Stimulated activated naive CD8-positive, alpha-beta T cell treated with anti-CD3 and anti-CD28 coated beads, Interleukin-15, amount 100 ng/mL, for 72 hours (primary cell): Measurements from ENCODE around the gene MCM5.

Experiments used
- ATAC-seq: fragments of 150-1000 bp; cut with Tn5 transposase; 2 replicates; pipeline ENCODE4 v1.10.0; 2021; ENCODE audit warnings: mild to moderate bottlenecking, moderate library complexity
- DNase-seq, 2 donors: peaks; one replicate each; pipeline ENCODE4 v3.0.0; 2021 to 2022
- H3K27ac Mint-ChIP-seq, 2 donors: one replicate each; pipeline ENCODE4 v1.8.0; 2022; ENCODE audit warnings: mild to moderate bottlenecking in 2 of 2, mixed read lengths in 2 of 2, moderate library complexity in 2 of 2
- H3K27me3 Mint-ChIP-seq: one replicate; pipeline ENCODE4 v1.8.0; 2022; ENCODE audit warnings: mixed read lengths
- H3K4me1 Mint-ChIP-seq: one replicate; pipeline ENCODE4 v1.8.0; 2022; ENCODE audit warnings: mild to moderate bottlenecking, mixed read lengths
- H3K4me3 Mint-ChIP-seq, 2 donors: one replicate each; pipeline ENCODE4 v1.8.0; 2022; ENCODE audit warnings: mild to moderate bottlenecking in 2 of 2, mixed read lengths in 2 of 2, moderate library complexity in 1 of 2
- H3K9me3 Mint-ChIP-seq, 2 donors: one replicate each; pipeline ENCODE4 v1.8.0; 2022; ENCODE audit warnings: mixed read lengths in 2 of 2

MCM5 gene

GRCh38 chr22:35409783-35410662 lies 10.1 kb downstream of the MCM5 start:
- Mint-ChIP-seq H3K4me3 (no peak overlapping the region), H3K4me1 (peaks cover 49% of the 10 kb centered on the region)
- ATAC-seq, result peak; percentile 87

DNA sequence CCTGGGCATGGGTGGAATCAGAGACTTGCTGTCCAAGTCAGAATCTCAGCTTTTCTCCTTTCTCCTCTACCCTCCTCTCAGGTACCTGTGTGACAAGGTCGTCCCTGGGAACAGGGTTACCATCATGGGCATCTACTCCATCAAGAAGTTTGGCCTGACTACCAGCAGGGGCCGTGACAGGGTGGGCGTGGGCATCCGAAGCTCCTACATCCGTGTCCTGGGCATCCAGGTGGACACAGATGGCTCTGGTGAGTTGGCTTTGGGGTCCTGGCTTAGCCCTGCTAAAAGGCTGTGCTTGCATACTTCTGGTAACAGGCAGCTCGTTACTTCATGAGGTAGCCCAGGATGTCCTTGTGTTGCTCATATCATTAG lies 10.7 kb downstream of the MCM5 start:
- Mint-ChIP-seq H3K4me1 (peaks cover 49% of the 10 kb centered on the region), H3K9me3 (no peaks in the 10 kb centered on the region), H3K27ac (peak overlapping the region in 1 of 2 donors; percentile 89), H3K4me3 (no peak overlapping the region), H3K27me3 (no peaks in the 10 kb centered on the region)
- no peak for ATAC-seq
- no peak for DNase-seq

More at GRCh38 chr22:35409783-35410662, 10.1 kb downstream of the MCM5 start:
- peak; percentile 8 to 41 for DNase-seq
- Mint-ChIP-seq H3K9me3 (no peaks in the 10 kb centered on the region), H3K27ac (peak overlapping the region; percentile 69 to 89), H3K27me3 (no peaks in the 10 kb centered on the region)

- Mint-ChIP-seq H3K27me3 (no peaks in the 10 kb centered on the region), H3K4me1 (peaks cover 49% of the 10 kb centered on the region), H3K27ac (peak overlapping the region in 1 of 2 donors; percentile 8), H3K9me3 (no peaks in the 10 kb centered on the region), H3K4me3 (no peak overlapping the region)
- ATAC-seq (no peak), DNase-seq (no peak)
These were observed 11.2 kb downstream of the MCM5 start for GRCh38 chr22:35411102-35411501.

DNA sequence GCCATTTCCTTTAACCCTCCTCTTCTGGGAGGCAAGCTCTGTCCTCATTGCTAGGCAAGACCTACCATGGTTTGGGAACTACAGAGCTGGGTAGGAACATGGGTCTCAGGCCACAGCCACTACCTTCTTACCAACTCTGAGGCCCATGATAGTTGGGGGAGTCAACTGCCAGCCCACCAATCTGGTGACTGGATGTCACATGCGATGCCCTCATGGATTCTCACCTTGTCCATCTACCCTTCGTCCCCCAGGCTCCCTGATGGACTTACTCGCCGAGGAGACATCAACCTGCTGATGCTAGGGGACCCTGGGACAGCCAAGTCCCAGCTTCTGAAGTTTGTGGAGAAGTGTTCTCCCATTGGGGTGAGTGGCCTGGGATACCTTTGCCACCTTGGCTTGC lies 13.7 kb downstream of the MCM5 start:
- peaks cover 25% of the 10 kb centered on the region for H3K4me1 Mint-ChIP-seq
- DNase-seq, result no peak
- no peak overlapping the region for H3K4me3 Mint-ChIP-seq
- no peak for ATAC-seq
- H3K27ac Mint-ChIP-seq, result peak overlapping the region in 1 of 2 donors; percentile 69
- no peaks in the 10 kb centered on the region for H3K27me3 Mint-ChIP-seq
- H3K9me3 Mint-ChIP-seq, result no peaks in the 10 kb centered on the region

- no peak for ATAC-seq
- no peaks in the 10 kb centered on the region for H3K27me3 Mint-ChIP-seq
These were observed 17.7 kb downstream of the MCM5 start for GRCh38 chr22:35417606-35418005.

DNA sequence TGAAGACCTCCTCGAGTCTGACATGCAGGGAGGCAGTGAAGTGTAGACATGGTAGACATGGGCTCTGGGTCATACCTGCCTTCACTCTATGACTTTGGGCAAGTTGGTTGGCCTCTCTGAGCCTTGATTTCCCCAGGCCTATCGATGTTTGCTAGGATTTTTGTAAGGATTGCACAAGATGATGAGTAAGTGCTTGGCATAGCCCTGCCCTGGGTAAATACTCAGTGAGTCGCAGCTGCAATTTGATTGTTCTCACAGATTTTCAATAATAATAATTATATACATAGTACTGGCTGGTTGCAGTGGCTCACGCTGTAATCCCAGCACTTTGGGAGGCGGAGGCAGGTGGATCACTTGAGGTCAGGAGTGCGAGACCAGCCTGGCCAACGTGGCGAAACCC lies 18.1 kb downstream of the MCM5 start:
- Mint-ChIP-seq H3K4me3 (no peak overlapping the region), H3K9me3 (no peaks in the 10 kb centered on the region), H3K4me1 (peaks cover 5% of the 10 kb centered on the region), H3K27ac (peak overlapping the region in 1 of 2 donors; percentile 48), H3K27me3 (no peaks in the 10 kb centered on the region)
- ATAC-seq (no peak), DNase-seq (no peak)

More at GRCh38 chr22:35417606-35418005, 17.7 kb downstream of the MCM5 start:
- no peak for DNase-seq
- no peak overlapping the region for H3K4me3 Mint-ChIP-seq
- no peak overlapping the region for H3K27ac Mint-ChIP-seq
- H3K4me1 Mint-ChIP-seq, result peaks cover 5% of the 10 kb centered on the region
- no peaks in the 10 kb centered on the region for H3K9me3 Mint-ChIP-seq

GRCh38 chr22:35418731-35419130 lies 18.8 kb downstream of the MCM5 start:
- H3K27me3 Mint-ChIP-seq, result no peaks in the 10 kb centered on the region
- ATAC-seq (no peak), DNase-seq (no peak)
- peaks cover 5% of the 10 kb centered on the region for H3K4me1 Mint-ChIP-seq
- H3K4me3 Mint-ChIP-seq, result no peak overlapping the region
- no peaks in the 10 kb centered on the region for H3K9me3 Mint-ChIP-seq
- H3K27ac Mint-ChIP-seq, result no peak overlapping the region

DNA sequence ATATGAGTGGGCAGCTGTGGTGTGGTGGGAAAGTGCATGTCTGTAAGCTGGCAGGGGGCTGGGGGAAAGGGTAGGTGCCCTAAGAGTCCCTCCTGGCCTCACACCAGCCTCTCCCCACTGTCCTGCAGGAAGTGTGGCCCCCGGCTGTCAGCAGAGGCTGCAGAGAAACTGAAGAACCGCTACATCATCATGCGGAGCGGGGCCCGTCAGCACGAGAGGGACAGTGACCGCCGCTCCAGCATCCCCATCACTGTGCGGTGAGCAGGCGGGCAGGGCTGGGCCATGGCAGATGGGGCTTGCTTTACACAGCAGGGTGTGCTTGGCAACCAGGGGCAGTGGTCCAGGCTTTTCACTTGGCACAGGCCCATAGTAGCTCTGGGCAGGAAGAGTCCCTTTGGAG lies 19.8 kb downstream of the MCM5 start:
- Mint-ChIP-seq H3K27me3 (no peaks in the 10 kb centered on the region), H3K4me3 (no peak overlapping the region), H3K27ac (peak overlapping the region in 1 of 2 donors; percentile 89), H3K9me3 (no peaks in the 10 kb centered on the region), H3K4me1 (peaks cover 12% of the 10 kb centered on the region)
- DNase-seq, result no peak
- ATAC-seq, result no peak

- Mint-ChIP-seq H3K27ac (peak overlapping the region in 1 of 2 donors; percentile 12), H3K4me3 (no peak overlapping the region), H3K4me1 (peaks cover 15% of the 10 kb centered on the region), H3K9me3 (no peaks in the 10 kb centered on the region), H3K27me3 (no peaks in the 10 kb centered on the region)
- ATAC-seq (no peak), DNase-seq (no peak)
These were observed 21.2 kb downstream of the MCM5 start for GRCh38 chr22:35421121-35421520.

GRCh38 chr22:35422145-35422544 lies 22.2 kb downstream of the MCM5 start:
- Mint-ChIP-seq H3K27ac (peak overlapping the region in 1 of 2 donors; percentile 9), H3K27me3 (no peaks in the 10 kb centered on the region), H3K9me3 (no peaks in the 10 kb centered on the region), H3K4me1 (peaks cover 15% of the 10 kb centered on the region), H3K4me3 (no peak overlapping the region)
- DNase-seq, result no peak
- ATAC-seq, result no peak

DNA sequence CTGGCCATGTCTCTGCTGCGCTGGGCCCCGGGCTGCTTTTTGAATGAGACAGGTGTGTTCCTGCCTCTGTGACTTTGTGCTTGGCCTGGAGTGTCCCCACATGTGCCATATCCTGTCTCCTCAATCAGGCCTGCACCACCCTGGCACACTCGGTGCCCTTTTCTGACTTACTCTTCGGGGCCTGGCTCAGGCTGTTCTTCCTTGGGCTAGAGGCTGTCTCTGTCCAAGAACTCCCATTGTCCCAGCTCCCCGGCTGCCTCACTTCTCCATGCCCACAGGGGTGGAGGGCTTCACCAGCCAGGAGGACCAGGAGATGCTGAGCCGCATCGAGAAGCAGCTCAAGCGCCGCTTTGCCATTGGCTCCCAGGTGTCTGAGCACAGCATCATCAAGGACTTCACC lies 23.0 kb downstream of the MCM5 start:
- peaks cover 15% of the 10 kb centered on the region for H3K4me1 Mint-ChIP-seq
- no peak overlapping the region for H3K4me3 Mint-ChIP-seq
- no peaks in the 10 kb centered on the region for H3K27me3 Mint-ChIP-seq
- H3K27ac Mint-ChIP-seq, result peak overlapping the region in 1 of 2 donors; percentile 16
- DNase-seq, result no peak
- no peaks in the 10 kb centered on the region for H3K9me3 Mint-ChIP-seq
- no peak for ATAC-seq

GRCh38 chr22:35424081-35424480 lies 24.1 kb downstream of the MCM5 start:
- no peaks in the 10 kb centered on the region for H3K27me3 Mint-ChIP-seq
- DNase-seq (no peak), ATAC-seq (no peak)
- H3K9me3 Mint-ChIP-seq, result no peaks in the 10 kb centered on the region
- H3K4me3 Mint-ChIP-seq, result no peak overlapping the region
- peak overlapping the region in 1 of 2 donors; percentile 76 for H3K27ac Mint-ChIP-seq
- peaks cover 15% of the 10 kb centered on the region for H3K4me1 Mint-ChIP-seq

DNA sequence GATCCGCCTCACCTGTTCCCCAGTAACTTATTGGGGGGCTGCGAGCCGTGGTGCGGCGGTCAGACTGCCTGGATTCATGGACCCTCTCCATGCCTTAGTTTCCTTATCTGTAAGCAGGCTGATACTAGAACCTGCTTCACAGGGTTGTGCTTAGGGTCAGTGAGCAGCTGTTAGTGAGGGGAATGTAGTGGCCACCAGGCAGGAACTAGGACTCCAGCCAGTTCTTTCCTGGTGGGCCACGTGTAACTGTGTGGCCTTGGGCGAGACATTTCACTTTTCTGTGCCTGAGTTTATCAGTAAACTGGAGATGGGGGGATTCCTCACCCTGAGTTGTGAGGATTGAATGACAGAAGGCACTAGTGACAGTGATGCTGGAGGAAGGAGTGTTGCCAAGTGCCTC lies 24.8 kb downstream of the MCM5 start:
- DNase-seq (no peak), ATAC-seq (no peak)
- H3K4me3 Mint-ChIP-seq, result no peak overlapping the region
- peaks cover 21% of the 10 kb centered on the region for H3K4me1 Mint-ChIP-seq
- H3K9me3 Mint-ChIP-seq, result no peaks in the 10 kb centered on the region
- H3K27ac Mint-ChIP-seq, result peak overlapping the region in 1 of 2 donors; percentile 95
- no peaks in the 10 kb centered on the region for H3K27me3 Mint-ChIP-seq

- no peak for DNase-seq
- Mint-ChIP-seq H3K4me3 (no peak overlapping the region), H3K4me1 (peaks cover 21% of the 10 kb centered on the region), H3K27ac (no peak overlapping the region), H3K9me3 (no peaks in the 10 kb centered on the region), H3K27me3 (no peaks in the 10 kb centered on the region)
- ATAC-seq, result no peak
These were observed 25.6 kb downstream of the MCM5 start for GRCh38 chr22:35425546-35425945.

DNA sequence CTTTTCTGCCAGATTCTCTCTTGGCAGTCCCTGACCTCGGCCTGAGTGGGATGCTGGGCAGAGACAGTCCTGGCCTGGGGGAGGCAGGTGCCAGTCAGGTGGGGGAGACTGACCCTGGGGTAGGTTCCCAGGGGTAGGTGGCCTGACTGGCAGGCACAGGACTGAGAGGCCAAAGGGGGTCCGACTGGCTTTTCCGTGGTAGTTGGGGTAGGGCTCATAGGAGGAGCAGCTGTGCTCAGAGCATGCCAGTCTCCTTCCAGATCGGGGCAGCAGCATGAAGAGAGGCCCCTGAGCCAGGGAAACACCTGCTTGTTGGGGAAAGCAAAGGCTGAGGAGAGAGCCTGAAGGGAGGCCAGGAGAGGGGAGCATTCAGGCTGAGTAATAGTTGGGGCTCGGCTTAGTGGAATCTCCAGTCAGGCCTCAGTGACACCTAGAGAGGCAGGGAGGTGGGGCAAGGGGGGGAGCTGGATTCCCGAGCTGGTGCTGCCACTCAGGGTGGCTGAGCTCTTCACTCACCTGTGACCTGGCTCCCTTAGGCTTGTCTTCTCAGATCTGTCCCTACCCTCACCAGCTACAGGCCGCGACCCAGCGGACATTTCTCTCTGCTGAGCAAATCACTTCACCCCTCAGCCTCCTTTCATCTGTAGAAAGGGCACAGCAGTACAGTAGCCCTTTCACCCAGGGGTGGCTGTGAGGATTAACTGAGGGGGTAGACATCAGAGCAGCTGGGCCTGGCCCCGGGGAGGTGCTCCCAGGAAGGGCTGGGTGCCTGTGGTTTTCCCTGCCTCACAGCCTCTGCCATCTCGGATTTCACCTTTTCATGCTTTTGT lies 26.2 kb downstream of the MCM5 start:
- ATAC-seq (peak; percentile 24), DNase-seq (no peak)
- Mint-ChIP-seq H3K9me3 (no peaks in the 10 kb centered on the region), H3K4me3 (no peak overlapping the region), H3K27ac (peak overlapping the region; percentile 69 to 81), H3K4me1 (peaks cover 21% of the 10 kb centered on the region), H3K27me3 (no peaks in the 10 kb centered on the region)

DNA sequence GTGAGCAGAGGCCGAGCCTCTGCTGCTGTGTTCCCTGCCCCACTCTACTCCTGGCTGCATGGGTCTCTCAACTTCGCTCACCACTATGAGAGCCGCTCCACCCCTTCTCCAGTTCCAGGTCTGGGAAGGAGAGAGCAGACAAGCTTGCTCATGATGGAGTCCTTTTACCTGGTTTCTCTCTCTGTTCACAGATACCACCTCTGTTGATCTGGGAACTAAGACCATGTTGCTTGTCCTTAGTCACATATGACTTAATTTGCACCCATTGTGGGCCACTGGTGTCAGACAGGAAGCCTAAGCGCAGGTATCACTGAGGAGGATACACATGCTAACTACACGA lies 26.8 kb downstream of the MCM5 start:
- peaks cover 20% of the 10 kb centered on the region for H3K4me1 Mint-ChIP-seq
- peak overlapping the region; percentile 53 to 81 for H3K27ac Mint-ChIP-seq
- no peak for DNase-seq
- H3K9me3 Mint-ChIP-seq, result peaks cover 0 to under 1% of the 10 kb centered on the region in 2 donors
- no peak overlapping the region for H3K4me3 Mint-ChIP-seq
- no peaks in the 10 kb centered on the region for H3K27me3 Mint-ChIP-seq
- ATAC-seq, result no peak
